Bronchial epithelial cell (primary cell): ENCODE data around the gene TTLL9. TPM values are rescaled to one million over a fixed set of nuclear protein-coding genes. Genes with fewer than 3 reads are reported as not detected.

Experiments used
- DNase-seq: peaks from one replicate; pipeline ENCODE4 v3.0.0-alpha.2; 2010; ENCODE audit warnings: low read depth
- FAIRE-seq: peaks from 2 replicates; lab custom pipeline; 2011; peaks lifted over from hg19 to GRCh38; lab: Jason Lieb, UNC
- H3K27me3 ChIP-seq: 2 replicates; pipeline ENCODE4 v1.5.1; 2011; ENCODE audit warnings: low read length; ENCODE audit not compliant: control insufficient read depth, insufficient read depth
- H3K36me3 ChIP-seq: 2 replicates; pipeline ENCODE4 v1.5.1; 2011; ENCODE audit warnings: low read length; ENCODE audit not compliant: control insufficient read depth, insufficient read depth
- H3K4me3 ChIP-seq: 2 replicates; pipeline ENCODE4 v1.5.1; 2011; ENCODE audit warnings: mild to moderate bottlenecking, low read depth, low read length, control low read depth
- total RNA-seq: library from RNA; depleted of rRNA; stranded (reverse); fragments of >200 nt; gene quantifications from 2 replicates; pipeline ENCODE4 v1.2.1, GENCODE V29; 2014
- TF ChIP-seq, protein P1 (sequence below): IDR thresholded peaks from 2 replicates; pipeline ENCODE4 v1.5.1; 2011; ENCODE audit warnings: mild to moderate bottlenecking, moderate library complexity, low read length, control low read depth, inconsistent platforms; ENCODE audit not compliant: insufficient read depth, severe bottlenecking

Gene TTLL9
- total RNA-seq, 1 donor from 2014 or later: not detected

DNA sequence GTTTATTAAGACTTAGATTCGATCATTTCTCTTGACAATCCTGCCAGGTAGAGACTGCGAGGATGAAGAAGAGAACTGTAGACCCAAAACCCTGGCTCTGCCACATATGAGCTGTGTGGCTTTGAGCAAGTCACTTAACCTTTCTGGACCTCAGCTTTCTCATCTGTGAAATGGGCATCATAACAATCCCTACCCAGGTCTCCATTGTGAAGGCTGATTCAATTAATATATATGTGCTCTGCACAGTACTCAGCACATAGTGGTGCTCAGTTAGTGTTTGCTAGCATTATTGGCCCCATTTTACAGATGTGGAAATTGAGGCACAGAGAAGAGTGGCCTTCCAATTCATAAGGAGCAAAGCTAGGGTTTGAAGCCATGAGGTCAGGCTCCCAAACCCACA is 105.4 kb downstream of the TTLL9 start:
- FAIRE-seq (no peak), DNase-seq (no peak)
- H3K36me3 ChIP-seq: no peaks in the 10 kb centered on the region
- H3K27me3 ChIP-seq: peaks cover 6% of the 10 kb centered on the region
- H3K4me3 ChIP-seq: no peak overlapping the region
- TF ChIP-seq, protein P1, sequence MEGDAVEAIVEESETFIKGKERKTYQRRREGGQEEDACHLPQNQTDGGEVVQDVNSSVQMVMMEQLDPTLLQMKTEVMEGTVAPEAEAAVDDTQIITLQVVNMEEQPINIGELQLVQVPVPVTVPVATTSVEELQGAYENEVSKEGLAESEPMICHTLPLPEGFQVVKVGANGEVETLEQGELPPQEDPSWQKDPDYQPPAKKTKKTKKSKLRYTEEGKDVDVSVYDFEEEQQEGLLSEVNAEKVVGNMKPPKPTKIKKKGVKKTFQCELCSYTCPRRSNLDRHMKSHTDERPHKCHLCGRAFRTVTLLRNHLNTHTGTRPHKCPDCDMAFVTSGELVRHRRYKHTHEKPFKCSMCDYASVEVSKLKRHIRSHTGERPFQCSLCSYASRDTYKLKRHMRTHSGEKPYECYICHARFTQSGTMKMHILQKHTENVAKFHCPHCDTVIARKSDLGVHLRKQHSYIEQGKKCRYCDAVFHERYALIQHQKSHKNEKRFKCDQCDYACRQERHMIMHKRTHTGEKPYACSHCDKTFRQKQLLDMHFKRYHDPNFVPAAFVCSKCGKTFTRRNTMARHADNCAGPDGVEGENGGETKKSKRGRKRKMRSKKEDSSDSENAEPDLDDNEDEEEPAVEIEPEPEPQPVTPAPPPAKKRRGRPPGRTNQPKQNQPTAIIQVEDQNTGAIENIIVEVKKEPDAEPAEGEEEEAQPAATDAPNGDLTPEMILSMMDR: no peak

DNA sequence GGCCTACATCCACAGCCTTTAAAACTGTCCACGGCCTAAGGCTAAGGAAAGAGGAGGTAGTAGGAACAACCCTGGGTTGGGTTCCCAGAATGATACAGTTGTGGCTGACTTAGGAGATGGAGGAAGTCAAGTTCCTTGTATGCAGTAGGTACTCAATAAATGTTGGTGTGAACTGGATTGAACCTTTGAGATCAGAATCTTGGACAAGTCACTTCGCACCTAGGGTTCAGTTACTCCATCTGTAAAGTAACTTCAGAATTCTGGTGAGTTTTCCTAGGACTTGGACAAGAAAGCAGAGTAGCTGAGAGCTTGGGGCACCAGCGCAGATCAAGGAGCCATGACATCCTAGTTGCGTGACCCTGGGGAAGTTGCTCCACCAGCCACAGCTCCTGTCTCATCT is 106.6 kb downstream of the TTLL9 start:
- Histone ChIP-seq H3K36me3 (no peaks in the 10 kb centered on the region), H3K27me3 (peaks cover 6% of the 10 kb centered on the region), H3K4me3 (no peak overlapping the region)
- FAIRE-seq (no peak), DNase-seq (no peak)
- TF ChIP-seq, protein P1: no peak

DNA sequence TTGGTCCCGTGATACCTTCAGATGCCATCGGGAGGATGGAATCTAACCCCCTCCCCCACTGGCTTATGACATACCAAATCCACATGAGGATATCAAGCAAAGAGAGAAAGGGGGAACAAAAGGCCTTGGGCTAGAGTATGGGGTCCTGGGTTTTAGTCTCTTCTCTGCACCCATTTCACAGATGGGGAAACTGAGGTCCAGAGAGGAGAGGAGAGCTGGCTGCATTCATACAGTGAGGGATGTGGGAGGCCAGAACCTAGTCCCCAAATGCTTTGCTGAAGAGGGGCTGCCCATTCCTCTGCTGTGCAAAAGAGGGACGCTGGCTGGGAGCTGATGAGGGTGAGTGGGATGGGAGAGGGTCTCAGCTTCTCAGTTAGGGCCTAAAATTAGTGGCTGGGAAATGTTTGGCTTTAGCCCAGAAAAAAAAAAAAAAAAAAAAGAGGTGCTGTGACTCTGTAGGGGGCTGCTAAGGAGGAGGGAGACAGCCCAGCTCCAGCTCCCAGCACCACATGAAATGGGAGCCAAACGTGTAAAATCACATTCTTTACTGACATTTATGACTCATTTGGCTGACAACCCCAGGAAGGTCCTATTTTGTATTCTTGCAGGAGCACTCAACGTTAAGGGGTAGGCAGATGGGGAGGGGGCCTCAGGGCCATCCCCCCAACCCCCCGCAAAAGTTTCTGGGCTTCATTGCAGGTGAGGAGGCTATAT is 109.4 kb downstream of the TTLL9 start:
- H3K4me3 ChIP-seq: no peak overlapping the region
- H3K27me3 ChIP-seq: peaks cover 6% of the 10 kb centered on the region
- FAIRE-seq (no peak), DNase-seq (peak; percentile 14)
- TF ChIP-seq, protein P1: no peak
- no peaks in the 10 kb centered on the region for H3K36me3 ChIP-seq

DNA sequence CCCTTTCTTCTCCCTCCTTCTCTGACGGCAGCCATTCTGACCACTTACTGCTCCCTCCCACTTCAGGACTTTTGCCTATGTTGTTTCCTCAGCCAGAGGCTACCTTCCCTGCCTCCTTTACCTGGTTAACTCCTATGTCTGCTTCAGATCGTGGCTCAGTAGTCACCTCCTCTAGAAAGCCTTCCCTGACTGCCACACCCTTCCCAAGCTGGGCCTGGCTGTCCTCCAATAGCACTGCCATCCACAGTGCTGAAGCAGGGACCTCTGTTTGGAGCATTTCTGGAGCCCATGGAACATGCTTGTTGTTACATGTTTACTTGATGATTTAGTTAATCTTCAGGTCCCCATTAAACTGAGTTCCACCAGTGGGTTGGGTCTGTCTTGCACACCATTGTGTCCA is 111.3 kb downstream of the TTLL9 start:
- FAIRE-seq (no peak), DNase-seq (no peak)
- no peak overlapping the region for H3K4me3 ChIP-seq
- H3K36me3 ChIP-seq: no peaks in the 10 kb centered on the region
- H3K27me3 ChIP-seq: peaks cover 5% of the 10 kb centered on the region
- TF ChIP-seq, protein P1: no peak

DNA sequence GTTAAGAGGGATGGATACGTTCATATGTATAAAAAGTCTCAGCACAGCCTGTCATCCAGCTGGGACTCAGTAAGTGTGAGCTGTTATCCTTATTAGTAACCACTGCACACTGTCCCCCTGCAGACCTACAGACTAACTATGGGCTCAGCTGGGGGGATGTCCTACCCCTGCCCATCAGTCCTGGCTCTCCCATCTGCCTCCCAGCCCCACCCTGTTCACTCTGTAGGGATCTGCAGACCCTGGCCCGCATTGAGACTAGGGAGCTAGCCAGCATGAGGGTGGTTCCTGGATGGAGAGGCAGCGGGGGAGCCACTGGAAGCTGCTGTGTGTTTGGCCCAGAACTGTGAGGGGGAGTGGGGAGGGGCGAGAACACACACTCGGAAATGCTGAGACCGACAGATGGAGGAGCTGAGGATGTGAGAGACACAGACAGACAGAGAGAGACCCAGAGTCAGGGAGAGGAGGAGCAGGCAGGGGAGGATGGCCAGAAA is 114.6 kb downstream of the TTLL9 start:
- Histone ChIP-seq H3K36me3 (no peaks in the 10 kb centered on the region), H3K27me3 (peaks cover 2% of the 10 kb centered on the region), H3K4me3 (no peak overlapping the region)
- TF ChIP-seq, protein P1: no peak
- FAIRE-seq (no peak), DNase-seq (no peak)

DNA sequence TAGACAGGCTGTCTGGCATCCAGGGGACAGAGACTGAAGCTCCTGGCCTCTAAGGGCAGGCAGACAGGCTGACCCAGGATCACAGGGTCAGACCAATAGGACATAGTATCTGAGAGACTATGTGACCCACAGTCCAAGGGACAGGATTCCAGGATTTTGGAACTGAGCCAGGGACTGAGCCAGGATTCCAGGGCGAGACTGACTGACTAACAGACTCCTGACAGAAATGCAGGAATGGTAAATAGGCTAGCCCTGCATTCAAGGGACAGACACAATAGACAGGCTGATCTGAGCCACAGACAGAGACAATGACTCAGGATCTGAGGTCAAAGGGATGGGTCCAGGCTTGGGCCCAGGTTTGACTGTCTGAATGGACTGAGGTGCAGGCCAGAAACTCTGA is 117.3 kb downstream of the TTLL9 start:
- TF ChIP-seq, protein P1: no peak
- Histone ChIP-seq H3K27me3 (peaks cover 2% of the 10 kb centered on the region), H3K4me3 (no peak overlapping the region), H3K36me3 (no peaks in the 10 kb centered on the region)
- peak; percentile 87 for FAIRE-seq
- DNase-seq: peak; percentile 79
